Measurements from ENCODE around the gene TRNP1. TPM values are rescaled to one million over a fixed set of nuclear protein-coding genes. Genes with fewer than 3 reads are reported as not detected.

Gene TRNP1
- total and polyA plus RNA-seq, 3 donors from 2014 or later: 4.3 to 7.7 (median 5.7) TPM

DNA sequence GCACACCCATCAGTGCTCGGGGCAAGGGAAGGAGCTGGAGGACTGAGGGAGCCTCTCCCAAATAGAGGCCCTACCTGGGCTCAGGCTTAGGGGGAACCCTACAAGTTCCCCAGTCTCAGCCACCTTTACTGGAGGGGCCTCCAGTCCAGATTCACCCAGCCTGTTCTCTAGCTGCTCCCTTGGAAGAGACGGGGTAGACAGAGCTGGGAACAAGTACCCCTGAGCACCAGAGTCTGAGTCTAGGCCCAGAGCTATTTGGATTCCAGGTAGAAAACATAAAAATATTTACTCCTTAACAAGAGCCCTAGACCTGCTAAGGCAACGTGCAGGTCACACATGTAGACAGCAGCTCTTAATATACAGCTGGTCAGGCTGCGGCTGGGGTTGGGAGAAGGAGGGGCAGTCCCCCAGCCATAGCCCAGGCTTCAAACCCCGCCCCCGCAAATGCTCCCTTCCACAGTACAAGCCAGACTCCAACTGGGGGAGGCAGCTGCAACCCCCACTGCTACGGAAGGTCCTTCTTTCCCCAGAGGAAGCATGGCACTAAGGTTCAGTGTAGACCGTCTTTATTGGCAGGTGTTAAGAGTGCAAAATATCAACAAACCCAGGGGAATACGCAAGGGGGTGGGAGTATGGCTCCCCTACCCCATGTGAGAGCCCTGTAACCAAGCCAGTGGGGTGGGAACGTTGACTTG is 11.1 kb downstream of the TRNP1 start:
- DNase-seq: no peak
- Histone ChIP-seq H3K36me3 (ENCODE audit: low read depth, missing control alignments) (no peaks in the 10 kb centered on the region), H3K4me1 (peaks cover 11% of the 10 kb centered on the region), H3K4me3 (no peak overlapping the region), H3K27ac (no peak overlapping the region), H3K9me3 (no peaks in the 10 kb centered on the region), H3K27me3 (no peaks in the 10 kb centered on the region)
- TF ChIP-seq POLR2A (IDR thresholded peaks at IDR 0.05): no peak
- no peak for TF ChIP-seq CTCF (IDR thresholded peaks at IDR 0.05)
- WGBS, 2 donors: 52 to 78% methylated on average over 7 to 10 of the region's 10 CpGs
- intact Hi-C loops (cut with DNase I; ENCODE audit: low total_unique reads): no loop called here

GRCh38 chr1:27005166-27005530 is 11.7 kb downstream of the TRNP1 start:
- H3K4me1 ChIP-seq: peaks cover 7% of the 10 kb centered on the region

DNA sequence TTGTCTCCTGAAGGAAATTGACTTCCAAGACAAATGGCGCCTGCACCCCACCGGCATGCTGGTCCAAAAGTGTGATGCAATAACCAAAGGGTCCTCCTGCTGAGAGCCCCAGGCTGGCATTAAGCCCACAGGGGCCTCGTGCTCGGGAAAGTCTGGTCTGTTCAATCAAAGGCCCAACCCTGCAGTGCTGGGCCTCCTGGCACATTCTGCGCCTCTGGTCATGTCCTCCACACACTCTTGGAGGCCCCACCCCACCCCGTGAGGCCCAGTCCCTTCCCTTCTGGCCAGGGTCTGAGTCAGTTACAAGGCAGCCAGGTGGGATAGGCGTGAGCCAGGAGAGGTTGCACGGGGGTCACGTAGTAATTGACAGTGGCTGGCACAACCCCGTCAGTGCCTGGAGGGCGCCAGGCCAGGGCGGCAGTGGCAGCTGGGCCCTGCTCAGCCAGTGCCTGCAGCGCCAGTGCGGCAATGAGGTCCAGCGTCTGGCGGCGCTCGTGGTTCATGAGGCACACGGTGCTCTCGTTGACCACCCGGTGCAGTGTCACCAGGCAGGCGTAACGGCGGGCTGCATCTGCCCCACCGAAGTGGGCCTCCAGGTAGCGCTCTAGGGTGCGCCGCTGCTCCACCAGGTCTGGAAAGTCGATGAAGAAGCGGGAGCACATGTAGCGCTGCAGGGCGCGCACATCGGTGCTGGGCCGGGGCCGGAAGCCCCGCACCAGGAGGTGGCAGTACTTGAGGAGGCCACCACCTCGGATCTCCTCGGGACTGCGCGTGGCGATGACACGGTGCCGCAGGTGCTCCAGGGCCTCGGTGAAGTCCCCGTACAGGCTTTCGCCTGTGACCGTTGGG is 12.4 kb downstream of the TRNP1 start:
- Histone ChIP-seq H3K36me3 (ENCODE audit: low read depth, missing control alignments) (no peaks in the 10 kb centered on the region), H3K27ac (no peak overlapping the region), H3K9me3 (no peaks in the 10 kb centered on the region), H3K4me1 (peaks cover 8% of the 10 kb centered on the region), H3K4me3 (no peak overlapping the region), H3K27me3 (no peaks in the 10 kb centered on the region)
- TF ChIP-seq CTCF (IDR thresholded peaks at IDR 0.05) (no peak), POLR2A (IDR thresholded peaks at IDR 0.05) (no peak)
- WGBS, 2 donors: 84 to 94% methylated on average over 26 to 42 of the region's 48 CpGs
- DNase-seq: no peak
- intact Hi-C loops (cut with DNase I; ENCODE audit: low total_unique reads): no loop called here

More at GRCh38 chr1:27005166-27005530, 11.7 kb downstream of the TRNP1 start:
- H3K4me3 ChIP-seq: no peak overlapping the region
- H3K9me3 ChIP-seq: no peaks in the 10 kb centered on the region
- TF ChIP-seq CTCF (IDR thresholded peaks at IDR 0.05) (no peak), POLR2A (IDR thresholded peaks at IDR 0.05) (no peak)
- no peaks in the 10 kb centered on the region for H3K36me3 ChIP-seq (ENCODE audit: low read depth, missing control alignments)
- no peaks in the 10 kb centered on the region for H3K27me3 ChIP-seq
- WGBS, 2 donors: 89 to 100% methylated on average over 3 of the region's 3 CpGs
- no peak for DNase-seq
- intact Hi-C loops (cut with DNase I; ENCODE audit: low total_unique reads): no loop called here
- no peak overlapping the region for H3K27ac ChIP-seq

DNA sequence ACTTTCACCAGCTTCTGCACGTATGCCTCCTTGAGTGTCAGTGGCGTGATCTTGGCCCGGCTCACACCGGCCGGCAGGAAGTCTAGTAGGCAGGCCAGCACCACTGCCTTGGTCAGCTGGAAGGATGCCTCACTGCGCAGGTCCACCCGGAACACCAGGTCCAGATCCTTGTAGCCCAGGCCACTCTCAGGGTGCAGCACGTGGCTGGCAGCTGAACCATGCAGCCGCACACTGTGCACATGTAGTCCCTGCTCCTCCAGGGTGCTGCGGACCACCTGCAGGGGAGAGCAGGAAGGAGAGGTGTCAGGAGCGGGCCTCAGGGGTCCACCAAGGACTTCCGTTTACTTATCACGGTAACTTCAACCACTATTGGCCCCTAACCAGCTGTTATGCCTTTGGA is 13.2 kb downstream of the TRNP1 start:
- H3K27ac ChIP-seq: no peak overlapping the region
- H3K4me1 ChIP-seq: peaks cover 11% of the 10 kb centered on the region
- intact Hi-C loops (cut with DNase I; ENCODE audit: low total_unique reads): no loop called here
- H3K27me3 ChIP-seq: no peaks in the 10 kb centered on the region
- no peak for DNase-seq
- WGBS, 2 donors: 68 to 83% methylated on average over 12 to 13 of the region's 13 CpGs
- TF ChIP-seq POLR2A (IDR thresholded peaks at IDR 0.05): no peak
- no peak for TF ChIP-seq CTCF (IDR thresholded peaks at IDR 0.05)
- H3K36me3 ChIP-seq (ENCODE audit: low read depth, missing control alignments): no peaks in the 10 kb centered on the region
- H3K9me3 ChIP-seq: no peaks in the 10 kb centered on the region
- no peak overlapping the region for H3K4me3 ChIP-seq

Data from testis (tissue), 3 donors.